ENCODE measurements around the gene TMED1.

GRCh38 chr19:10782795-10783194, 53.2 kb downstream of the TMED1 start:
- TF ChIP-seq CTCF (IDR thresholded peaks at IDR 0.05): no peak
- TF ChIP-seq POLR2A (IDR thresholded peaks at IDR 0.05): no peak

Measured in lower leg skin (tissue), 3 donors.